Hepatocyte (in vitro differentiated cells): ENCODE results near the gene COPS7A.

Source experiments
- EZH2 ChIP-seq: fragments of 200-600 bp; sonication (generic); IDR thresholded peaks from 2 replicates; pipeline ENCODE4 v1.6.1; 2016; ENCODE audit warnings: antibody characterized with exemption, mild to moderate bottlenecking, borderline replicate concordance
- TF ChIP-seq, protein P1 (sequence below): fragments of 200-600 bp; sonication (generic); IDR thresholded peaks from 2 replicates; pipeline ENCODE4 v1.5.1; 2016; ENCODE audit warnings: antibody characterized with exemption, mild to moderate bottlenecking; ENCODE audit not compliant: poor library complexity

DNA sequence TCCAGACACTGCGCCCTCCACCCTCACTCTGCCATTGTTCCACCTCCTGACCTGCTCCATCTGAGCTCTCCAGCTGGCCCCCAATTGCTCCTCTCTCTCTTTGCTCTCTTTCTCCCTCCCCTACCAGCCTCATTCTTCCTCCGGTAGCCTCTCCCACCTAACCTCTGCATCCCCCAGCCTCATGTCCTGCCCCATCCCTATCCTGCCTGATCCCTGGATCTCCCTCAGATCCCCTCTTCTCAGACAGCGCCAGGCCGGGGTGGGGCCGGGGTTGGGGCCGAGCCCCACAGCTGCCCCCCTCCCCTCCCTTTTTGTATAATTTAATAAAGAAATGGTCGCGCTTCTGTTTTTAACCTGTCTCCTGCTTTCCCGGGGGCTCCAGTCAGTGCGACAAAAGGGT, 46.8 kb downstream of the COPS7A start:
- TF ChIP-seq, protein P1, sequence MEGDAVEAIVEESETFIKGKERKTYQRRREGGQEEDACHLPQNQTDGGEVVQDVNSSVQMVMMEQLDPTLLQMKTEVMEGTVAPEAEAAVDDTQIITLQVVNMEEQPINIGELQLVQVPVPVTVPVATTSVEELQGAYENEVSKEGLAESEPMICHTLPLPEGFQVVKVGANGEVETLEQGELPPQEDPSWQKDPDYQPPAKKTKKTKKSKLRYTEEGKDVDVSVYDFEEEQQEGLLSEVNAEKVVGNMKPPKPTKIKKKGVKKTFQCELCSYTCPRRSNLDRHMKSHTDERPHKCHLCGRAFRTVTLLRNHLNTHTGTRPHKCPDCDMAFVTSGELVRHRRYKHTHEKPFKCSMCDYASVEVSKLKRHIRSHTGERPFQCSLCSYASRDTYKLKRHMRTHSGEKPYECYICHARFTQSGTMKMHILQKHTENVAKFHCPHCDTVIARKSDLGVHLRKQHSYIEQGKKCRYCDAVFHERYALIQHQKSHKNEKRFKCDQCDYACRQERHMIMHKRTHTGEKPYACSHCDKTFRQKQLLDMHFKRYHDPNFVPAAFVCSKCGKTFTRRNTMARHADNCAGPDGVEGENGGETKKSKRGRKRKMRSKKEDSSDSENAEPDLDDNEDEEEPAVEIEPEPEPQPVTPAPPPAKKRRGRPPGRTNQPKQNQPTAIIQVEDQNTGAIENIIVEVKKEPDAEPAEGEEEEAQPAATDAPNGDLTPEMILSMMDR, result no peak
- TF ChIP-seq EZH2, result no peak
